PC-9 (cell line): Measurements from ENCODE around the gene CCT3.

Experiments
- CTCF ChIP-seq: fragments of 200-600 bp; sonication (generic); conservative IDR thresholded peaks from 2 replicates; pipeline ENCODE4 v1.6.1; 2017; ENCODE audit warnings: mixed run types, antibody characterized with exemption, mild to moderate bottlenecking, moderate library complexity
- EZH2 ChIP-seq: fragments of 200-600 bp; sonication (generic); IDR thresholded peaks from 2 replicates; pipeline ENCODE4 v1.8.0; 2017; ENCODE audit warnings: antibody characterized with exemption, low read depth

GRCh38 chr1:156344409-156344808 lies 6.3 kb upstream of the CCT3 start:
- TF ChIP-seq CTCF (no peak), EZH2 (no peak)
